ENCODE measurements around the gene TCF12. TPM values are rescaled to one million over a fixed set of nuclear protein-coding genes. Genes with fewer than 3 reads are reported as not detected.

The TCF12 gene
- total and polyA plus RNA-seq, 4 donors = 17.8 to 158 (median 64.4) TPM

GRCh38 chr15:57133127-57133968 is 214.9 kb downstream of the TCF12 start:
- peak; percentile 43 for ATAC-seq (ENCODE audit: low FRiP score)
- H3K27ac ChIP-seq (ENCODE audit: low read depth in 1 of 2, low read length in 2 of 2) = no peak overlapping the region
- H3K9me3 ChIP-seq (ENCODE audit: control insufficient read depth, low read length) = no peaks in the 10 kb centered on the region
- peaks cover 0 to 2% of the 10 kb centered on the region in 2 donors for H3K4me1 ChIP-seq (ENCODE audit: control insufficient read depth in 1 of 2, insufficient read depth in 2 of 2, low read length in 2 of 2)
- DNase-seq = no peak
- H3K4me3 ChIP-seq (ENCODE audit: low read length in 2 of 2) = no peak overlapping the region
- intact Hi-C loops (cut with DNase I) = loop anchor here in 1 of 2 donors (10.0 kb wide), 1 partner anchor 59 kb away; no protein-coding TSS in a partner anchor
- 62 to 73% methylated on average over 9 of the region's 9 CpGs for WGBS, 2 donors
- no peaks in the 10 kb centered on the region for H3K36me3 ChIP-seq (ENCODE audit: control insufficient read depth in 1 of 2, insufficient read depth in 2 of 2, low read length in 1 of 2)
- H3K27me3 ChIP-seq (ENCODE audit: control insufficient read depth in 1 of 2, insufficient read depth in 2 of 2, low read length in 1 of 2) = no peaks in the 10 kb centered on the region

GRCh38 chr15:57134071-57134605 is 215.7 kb downstream of the TCF12 start:
- Histone ChIP-seq H3K4me3 (ENCODE audit: low read length in 2 of 2) (no peak overlapping the region), H3K36me3 (ENCODE audit: control insufficient read depth in 1 of 2, insufficient read depth in 2 of 2, low read length in 1 of 2) (no peaks in the 10 kb centered on the region), H3K9me3 (ENCODE audit: control insufficient read depth, low read length) (no peaks in the 10 kb centered on the region), H3K27me3 (ENCODE audit: control insufficient read depth in 1 of 2, insufficient read depth in 2 of 2, low read length in 1 of 2) (no peaks in the 10 kb centered on the region), H3K27ac (ENCODE audit: low read depth in 1 of 2, low read length in 2 of 2) (no peak overlapping the region), H3K4me1 (ENCODE audit: control insufficient read depth in 1 of 2, insufficient read depth in 2 of 2, low read length in 2 of 2) (peaks cover 0 to 2% of the 10 kb centered on the region in 2 donors)
- intact Hi-C loops (cut with DNase I) = loop anchor here in 1 of 2 donors (10.0 kb wide), 1 partner anchor 59 kb away; no protein-coding TSS in a partner anchor
- DNase-seq (no peak), ATAC-seq (ENCODE audit: low FRiP score) (no peak)
- WGBS, 2 donors = 88 to 91% methylated on average over 4 of the region's 4 CpGs

GRCh38 chr15:57134851-57135250 is 216.4 kb downstream of the TCF12 start:
- Histone ChIP-seq H3K27ac (ENCODE audit: low read depth in 1 of 2, low read length in 2 of 2) (no peak overlapping the region), H3K9me3 (ENCODE audit: control insufficient read depth, low read length) (no peaks in the 10 kb centered on the region), H3K27me3 (ENCODE audit: control insufficient read depth in 1 of 2, insufficient read depth in 2 of 2, low read length in 1 of 2) (no peaks in the 10 kb centered on the region), H3K36me3 (ENCODE audit: control insufficient read depth in 1 of 2, insufficient read depth in 2 of 2, low read length in 1 of 2) (no peaks in the 10 kb centered on the region), H3K4me1 (ENCODE audit: control insufficient read depth in 1 of 2, insufficient read depth in 2 of 2, low read length in 2 of 2) (peaks cover 0 to 2% of the 10 kb centered on the region in 2 donors), H3K4me3 (ENCODE audit: low read length in 2 of 2) (no peak overlapping the region)
- intact Hi-C loops (cut with DNase I) = loop anchor here in 1 of 2 donors (10.0 kb wide), 1 partner anchor 60 kb away; no protein-coding TSS in a partner anchor
- no peak for DNase-seq
- ATAC-seq (ENCODE audit: low FRiP score) = no peak

GRCh38 chr15:57135800-57136199 is 217.4 kb downstream of the TCF12 start:
- Histone ChIP-seq H3K27me3 (ENCODE audit: control insufficient read depth in 1 of 2, insufficient read depth in 2 of 2, low read length in 1 of 2) (no peaks in the 10 kb centered on the region), H3K36me3 (ENCODE audit: control insufficient read depth in 1 of 2, insufficient read depth in 2 of 2, low read length in 1 of 2) (no peaks in the 10 kb centered on the region), H3K27ac (ENCODE audit: low read depth in 1 of 2, low read length in 2 of 2) (no peak overlapping the region), H3K9me3 (ENCODE audit: control insufficient read depth, low read length) (no peaks in the 10 kb centered on the region), H3K4me3 (ENCODE audit: low read length in 2 of 2) (no peak overlapping the region), H3K4me1 (ENCODE audit: control insufficient read depth in 1 of 2, insufficient read depth in 2 of 2, low read length in 2 of 2) (peaks cover 0 to 2% of the 10 kb centered on the region in 2 donors)
- intact Hi-C loops (cut with DNase I) = loop anchor here in 1 of 2 donors (10.0 kb wide), 1 partner anchor 61 kb away; no protein-coding TSS in a partner anchor
- no peak for ATAC-seq (ENCODE audit: low FRiP score)
- no peak for DNase-seq

GRCh38 chr15:57138349-57138788 is 219.9 kb downstream of the TCF12 start:
- Histone ChIP-seq H3K4me3 (ENCODE audit: low read length in 2 of 2) (no peak overlapping the region), H3K27me3 (ENCODE audit: control insufficient read depth in 1 of 2, insufficient read depth in 2 of 2, low read length in 1 of 2) (no peaks in the 10 kb centered on the region), H3K4me1 (ENCODE audit: control insufficient read depth in 1 of 2, insufficient read depth in 2 of 2, low read length in 2 of 2) (peaks cover 0 to 2% of the 10 kb centered on the region in 2 donors), H3K27ac (ENCODE audit: low read depth in 1 of 2, low read length in 2 of 2) (no peak overlapping the region), H3K36me3 (ENCODE audit: control insufficient read depth in 1 of 2, insufficient read depth in 2 of 2, low read length in 1 of 2) (no peaks in the 10 kb centered on the region), H3K9me3 (ENCODE audit: control insufficient read depth, low read length) (no peaks in the 10 kb centered on the region)
- ATAC-seq (ENCODE audit: low FRiP score) (no peak), DNase-seq (no peak)
- intact Hi-C loops (cut with DNase I) = loop anchor here in 1 of 2 donors (10.0 kb wide), 1 partner anchor 64 kb away; no protein-coding TSS in a partner anchor
- 10 to 18% methylated on average over 1 of the region's 1 CpG for WGBS, 2 donors

- H3K27me3 ChIP-seq (ENCODE audit: control insufficient read depth in 1 of 2, insufficient read depth in 2 of 2, low read length in 1 of 2) = no peaks in the 10 kb centered on the region
- H3K4me3 ChIP-seq (ENCODE audit: low read length in 2 of 2) = no peak overlapping the region
- ATAC-seq (ENCODE audit: low FRiP score) (no peak), DNase-seq (no peak)
- 55 to 59% methylated on average over 1 of the region's 1 CpG for WGBS, 2 donors
- no peaks in the 10 kb centered on the region for H3K36me3 ChIP-seq (ENCODE audit: control insufficient read depth in 1 of 2, insufficient read depth in 2 of 2, low read length in 1 of 2)
- intact Hi-C loops (cut with DNase I) = loop anchor here (10.0 kb wide), 5 partner anchors 229 to 649 kb away; partner anchors contain the start of gene TCF12 (in 1 of the 2)
- H3K9me3 ChIP-seq (ENCODE audit: control insufficient read depth, low read length) = no peaks in the 10 kb centered on the region
- no peak overlapping the region for H3K27ac ChIP-seq (ENCODE audit: low read depth in 1 of 2, low read length in 2 of 2)
- H3K4me1 ChIP-seq (ENCODE audit: control insufficient read depth in 1 of 2, insufficient read depth in 2 of 2, low read length in 2 of 2) = peaks cover 3 to 5% of the 10 kb centered on the region in 2 donors
Observed at GRCh38 chr15:57143511-57144078, 225.2 kb downstream of the TCF12 start.

GRCh38 chr15:57144448-57144847 is 226.0 kb downstream of the TCF12 start:
- intact Hi-C loops (cut with DNase I) = loop anchor here (10.0 kb wide), 5 partner anchors 230 to 650 kb away; partner anchors contain the start of gene TCF12 (in 1 of the 2)
- no peaks in the 10 kb centered on the region for H3K36me3 ChIP-seq (ENCODE audit: control insufficient read depth in 1 of 2, insufficient read depth in 2 of 2, low read length in 1 of 2)
- no peaks in the 10 kb centered on the region for H3K9me3 ChIP-seq (ENCODE audit: control insufficient read depth, low read length)
- no peak for DNase-seq
- ATAC-seq (ENCODE audit: low FRiP score) = peak; percentile 14
- no peak overlapping the region for H3K27ac ChIP-seq (ENCODE audit: low read depth in 1 of 2, low read length in 2 of 2)
- no peaks in the 10 kb centered on the region for H3K27me3 ChIP-seq (ENCODE audit: control insufficient read depth in 1 of 2, insufficient read depth in 2 of 2, low read length in 1 of 2)
- H3K4me1 ChIP-seq (ENCODE audit: control insufficient read depth in 1 of 2, insufficient read depth in 2 of 2, low read length in 2 of 2) = peaks cover 5 to 6% of the 10 kb centered on the region in 2 donors
- no peak overlapping the region for H3K4me3 ChIP-seq (ENCODE audit: low read length in 2 of 2)
- 43 to 54% methylated on average over 5 of the region's 5 CpGs for WGBS, 2 donors

GRCh38 chr15:57146506-57147201 is 228.2 kb downstream of the TCF12 start:
- peaks cover 5 to 12% of the 10 kb centered on the region in 2 donors for H3K4me1 ChIP-seq (ENCODE audit: control insufficient read depth in 1 of 2, insufficient read depth in 2 of 2, low read length in 2 of 2)
- no peaks in the 10 kb centered on the region for H3K27me3 ChIP-seq (ENCODE audit: control insufficient read depth in 1 of 2, insufficient read depth in 2 of 2, low read length in 1 of 2)
- H3K9me3 ChIP-seq (ENCODE audit: control insufficient read depth, low read length) = no peaks in the 10 kb centered on the region
- DNase-seq (no peak), ATAC-seq (ENCODE audit: low FRiP score) (peak; percentile 70)
- intact Hi-C loops (cut with DNase I) = loop anchor here (1.0 to 10.0 kb wide), 8 partner anchors 71 to 652 kb away; partner anchors contain the start of gene TCF12 (in 1 of the 2)
- peak overlapping the region in 1 of 2 donors; percentile 72 for H3K4me3 ChIP-seq (ENCODE audit: low read length in 2 of 2)
- peaks cover 0 to under 1% of the 10 kb centered on the region in 2 donors for H3K36me3 ChIP-seq (ENCODE audit: control insufficient read depth in 1 of 2, insufficient read depth in 2 of 2, low read length in 1 of 2)
- no peak overlapping the region for H3K27ac ChIP-seq (ENCODE audit: low read depth in 1 of 2, low read length in 2 of 2)
- 0 to 4% methylated on average over 4 of the region's 4 CpGs for WGBS, 2 donors
